Activated naive CD4-positive, alpha-beta T cell treated with Interleukin-2 at 50 U/mL for 16 hours (primary cell): ENCODE data around the gene ADARB2.

Experiments
- DNase-seq: peaks from one replicate; pipeline ENCODE4 v3.0.0-alpha.2; 2020

Gene ADARB2

GRCh38 chr10:1293636-1294435, 443.5 kb downstream of the ADARB2 start:
- DNase-seq: no peak

DNA sequence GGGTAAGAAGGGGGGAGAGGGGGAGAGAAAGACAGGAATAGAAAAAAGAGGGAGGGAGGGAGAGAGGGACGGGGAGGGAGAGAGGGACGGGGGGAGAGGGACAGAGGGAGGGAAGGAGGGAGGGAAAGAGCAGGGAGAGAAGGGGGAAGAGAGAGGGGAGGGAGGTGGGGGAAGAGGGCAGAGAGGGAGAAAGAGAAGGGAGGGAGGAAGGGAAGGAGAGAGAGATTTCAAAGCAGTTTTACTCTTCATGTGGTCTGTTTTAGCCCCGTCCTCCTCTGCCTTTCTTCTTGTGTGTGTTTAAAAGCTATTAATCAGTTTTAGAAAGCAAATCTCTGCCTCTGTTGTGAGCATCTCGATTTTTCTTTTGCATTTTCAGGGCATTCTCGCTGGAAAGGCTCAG, 444.2 kb downstream of the ADARB2 start:
- DNase-seq: no peak

GRCh38 chr10:1292611-1293031, 444.7 kb downstream of the ADARB2 start:
- DNase-seq: no peak

GRCh38 chr10:1291178-1292090, 445.9 kb downstream of the ADARB2 start:
- no peak for DNase-seq

GRCh38 chr10:1290071-1290471, 447.3 kb downstream of the ADARB2 start:
- no peak for DNase-seq

- no peak for DNase-seq
These were observed 447.7 kb downstream of the ADARB2 start for GRCh38 chr10:1289591-1289990.

GRCh38 chr10:1287971-1288401, 449.3 kb downstream of the ADARB2 start:
- DNase-seq: no peak

GRCh38 chr10:1287487-1287886, 449.8 kb downstream of the ADARB2 start:
- DNase-seq: no peak

DNA sequence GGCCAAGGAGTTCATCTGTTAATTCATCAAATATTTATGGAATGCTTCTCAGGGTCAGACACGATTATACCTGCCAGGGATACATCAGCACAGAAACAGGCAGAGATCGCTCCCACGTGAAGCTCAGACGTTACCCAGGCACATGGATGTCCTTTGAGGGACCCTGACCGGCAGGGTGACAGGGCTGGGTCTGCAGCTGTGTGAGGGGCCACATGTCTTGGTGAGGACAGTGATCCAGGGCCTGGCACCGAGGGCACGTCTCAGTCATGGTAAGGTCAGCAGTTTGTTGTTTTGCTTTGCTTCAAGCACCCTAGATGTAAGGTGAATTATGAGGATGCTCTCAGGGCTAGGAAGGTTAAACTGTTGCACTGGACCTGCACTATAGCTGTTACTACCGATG, 453.2 kb downstream of the ADARB2 start:
- no peak for DNase-seq

- DNase-seq: no peak
These were observed 455.9 kb downstream of the ADARB2 start for GRCh38 chr10:1281405-1281782.

DNA sequence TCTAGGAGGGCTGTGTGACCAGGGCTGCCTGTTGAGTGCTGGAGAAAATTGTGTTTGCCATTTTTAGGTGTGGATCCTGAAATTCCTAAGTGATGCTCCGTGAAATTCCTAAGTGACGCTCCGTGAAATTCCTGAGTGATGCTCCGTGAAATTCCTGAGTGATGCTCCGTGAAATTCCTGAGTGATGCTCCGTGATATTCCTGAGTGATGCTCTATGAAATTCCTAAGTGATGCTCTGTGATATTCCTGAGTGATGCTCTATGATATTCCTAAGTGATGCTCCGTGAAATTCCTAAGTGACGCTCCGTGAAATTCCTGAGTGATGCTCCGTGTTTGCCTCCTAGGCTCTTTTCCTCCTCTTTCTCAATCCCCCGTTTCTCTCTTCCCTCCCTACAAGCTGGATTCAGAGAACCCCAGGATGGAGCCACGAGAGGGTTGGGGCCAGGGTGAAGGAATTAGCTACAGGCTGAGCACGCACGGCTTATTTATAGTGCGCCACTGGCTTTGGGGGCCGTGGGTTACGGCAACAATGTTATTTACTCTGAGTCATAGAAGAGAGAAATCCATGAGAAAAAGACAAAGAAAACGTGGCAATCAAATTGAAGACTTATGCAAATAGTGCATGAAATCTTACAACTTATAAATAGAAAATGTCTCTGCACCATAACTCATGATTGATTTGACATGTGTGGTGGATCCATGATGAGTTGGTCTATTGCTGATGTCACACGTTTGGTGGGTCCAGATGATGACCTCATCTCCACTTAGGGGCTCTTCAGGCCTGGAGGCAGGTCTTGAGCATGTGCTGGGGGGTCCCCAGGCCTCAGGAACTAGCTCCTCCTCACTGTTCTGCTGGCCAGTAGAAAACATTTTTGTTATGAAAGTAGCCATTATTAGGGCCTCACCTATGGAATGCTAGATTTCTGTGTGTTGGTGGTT, 456.6 kb downstream of the ADARB2 start:
- DNase-seq: no peak

GRCh38 chr10:1278306-1278705, 459.0 kb downstream of the ADARB2 start:
- no peak for DNase-seq

DNA sequence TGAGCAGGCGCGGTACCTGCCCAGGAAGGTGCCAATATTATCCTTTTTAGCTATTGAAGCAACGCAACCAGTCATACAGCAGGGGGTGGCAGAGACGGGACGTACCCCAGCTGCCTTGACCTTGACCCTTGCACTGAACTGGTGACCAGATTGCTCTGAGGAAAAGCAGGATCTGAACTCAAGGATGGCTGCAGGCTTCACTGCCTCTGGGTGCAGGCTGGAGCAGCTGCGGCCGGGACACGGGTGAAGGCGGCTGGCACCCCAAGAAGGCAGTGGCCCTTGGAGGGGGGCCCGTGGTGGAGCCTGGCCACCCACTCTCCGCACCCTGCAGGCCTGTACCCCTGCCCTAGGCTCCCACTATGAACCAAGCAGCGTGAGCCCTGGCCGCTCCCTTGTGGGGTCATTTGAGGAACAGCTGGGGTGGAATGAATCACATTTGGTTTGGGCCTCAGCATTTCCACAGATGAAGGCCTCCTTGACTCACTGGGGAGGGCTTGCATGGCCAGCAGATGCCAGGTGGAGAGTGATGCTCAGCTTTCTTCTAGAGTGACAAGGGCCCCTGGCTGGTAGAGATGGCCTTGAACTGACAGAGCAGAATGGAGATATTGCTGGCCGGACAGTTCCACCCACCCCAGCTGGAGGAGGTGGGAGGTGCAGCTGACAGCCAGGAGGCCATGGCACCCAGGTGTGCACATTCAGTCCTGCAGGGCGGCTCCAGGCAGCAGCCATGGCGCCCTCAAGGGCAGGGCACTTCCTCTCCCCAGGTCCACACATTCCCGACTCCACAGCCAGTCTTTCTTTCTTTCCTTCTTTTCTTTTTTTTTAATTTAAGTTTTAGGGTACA, 462.4 kb downstream of the ADARB2 start:
- no peak for DNase-seq

DNA sequence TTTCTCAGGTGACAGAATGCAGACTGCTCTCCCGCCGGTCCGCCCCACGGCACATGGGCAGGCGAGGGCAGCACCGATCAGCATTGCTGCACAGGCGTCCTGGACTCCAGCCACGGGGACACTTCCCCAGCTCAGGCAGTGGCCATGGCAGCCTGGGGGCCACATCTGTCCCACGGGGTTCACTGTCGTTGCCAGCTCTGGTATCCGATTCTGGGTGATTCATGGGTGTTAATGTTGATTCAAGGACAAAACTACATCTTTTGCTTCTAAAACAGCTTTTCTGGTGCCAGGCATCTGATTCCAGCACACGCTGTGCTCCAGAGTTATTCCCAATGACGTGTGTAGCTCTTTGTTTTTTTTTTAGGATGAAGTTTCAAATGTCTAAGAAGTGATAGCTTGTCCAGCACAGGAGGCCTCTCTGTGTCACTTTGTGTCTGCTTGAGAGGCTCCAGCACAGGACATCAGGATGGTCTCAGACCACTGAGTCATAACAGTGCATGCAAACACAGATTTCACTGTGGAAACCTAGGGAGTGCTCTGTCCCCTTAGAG, 463.1 kb downstream of the ADARB2 start:
- no peak for DNase-seq

DNA sequence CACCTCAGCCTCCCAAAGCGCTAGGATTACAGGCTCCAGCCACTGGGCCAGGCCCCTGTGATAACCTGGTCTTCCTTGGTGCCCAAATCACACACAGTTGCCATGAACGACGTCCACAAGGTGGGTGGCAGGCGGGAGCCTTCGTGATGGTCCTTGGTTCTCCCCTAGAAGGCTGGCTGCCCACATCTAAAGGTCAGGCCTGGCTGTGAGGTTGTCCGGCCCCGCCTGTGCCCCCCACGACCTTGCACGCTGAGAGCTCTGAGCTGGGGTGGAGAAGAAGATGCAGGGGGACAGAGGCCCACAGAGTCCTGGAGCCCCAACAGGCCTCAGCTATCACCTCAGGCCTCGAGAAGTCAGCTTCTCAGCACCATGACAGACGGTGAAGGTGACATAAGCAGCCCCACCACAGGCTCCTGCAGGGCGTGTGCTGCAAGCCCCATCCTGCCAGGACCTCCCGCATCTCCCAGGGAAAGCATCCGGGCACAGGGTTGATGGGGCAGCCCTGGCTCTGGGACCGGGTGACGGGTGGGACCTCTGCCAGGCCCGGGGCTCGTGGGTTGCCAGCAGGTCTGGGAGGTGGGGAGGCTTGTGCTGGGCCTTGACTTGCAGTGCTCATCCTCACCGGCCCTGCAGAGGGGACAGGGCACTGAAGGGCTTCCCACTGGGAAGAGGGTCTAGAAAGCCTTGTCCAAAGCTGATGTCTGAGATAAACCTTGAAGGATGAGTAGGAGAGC, 463.8 kb downstream of the ADARB2 start:
- no peak for DNase-seq

DNA sequence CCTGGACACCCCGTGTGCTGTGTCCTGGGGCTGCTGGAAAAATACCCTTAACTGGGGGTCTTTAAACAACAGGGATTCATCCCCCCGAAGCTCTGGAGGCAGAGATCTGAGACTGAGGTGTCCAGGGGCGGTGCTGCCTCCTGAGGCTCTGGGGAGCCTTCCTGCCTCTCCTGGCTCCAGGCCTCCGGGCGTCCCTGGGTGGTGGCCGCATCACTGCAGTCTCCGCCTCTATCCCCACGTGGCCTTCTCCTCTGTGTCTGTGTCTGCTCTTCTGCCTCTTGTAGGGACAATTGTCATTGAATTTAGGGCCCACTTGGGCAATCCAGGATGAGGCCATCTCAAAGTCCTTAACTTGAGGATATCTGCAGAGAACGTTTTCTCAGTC, 464.6 kb downstream of the ADARB2 start:
- DNase-seq: no peak

GRCh38 chr10:1272079-1272776, 465.1 kb downstream of the ADARB2 start:
- DNase-seq: no peak

GRCh38 chr10:1270906-1271305, 466.4 kb downstream of the ADARB2 start:
- DNase-seq: no peak

DNA sequence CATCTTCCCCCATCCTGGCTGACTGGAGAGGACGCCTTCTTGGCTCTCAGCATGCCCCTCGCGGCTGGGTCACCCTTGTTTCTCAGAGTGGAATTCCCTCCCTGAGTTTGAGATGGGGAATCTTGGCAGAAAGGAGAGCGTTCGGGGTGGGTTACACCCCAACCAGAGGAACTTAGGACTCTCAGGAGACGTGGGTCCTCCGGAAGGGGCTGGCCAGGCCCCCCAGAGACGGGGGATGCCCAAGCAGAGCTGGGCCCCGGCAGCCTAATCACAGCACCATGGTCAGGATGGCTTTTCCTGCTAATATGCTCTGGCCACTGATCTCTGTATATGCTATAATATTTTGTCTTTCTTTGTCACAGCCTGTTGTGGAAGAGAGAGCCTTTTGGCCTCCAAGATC, 466.8 kb downstream of the ADARB2 start:
- DNase-seq: no peak

GRCh38 chr10:1268831-1269230, 468.5 kb downstream of the ADARB2 start:
- DNase-seq: no peak
